Gastrocnemius medialis (tissue), 4 donors: Measurements from ENCODE around the gene EPB41L5. TPM values are rescaled to one million over a fixed set of nuclear protein-coding genes. Genes with fewer than 3 reads are reported as not detected.
A peak's percentile ranks its signal among the peaks of the same experiment; 100 is the strongest.
"Not testable (repeated sequence)": the region's sequence is repeated elsewhere in the genome, so short reads cannot be mapped to it uniquely, and the experiment has no call there.

ENCODE experiments used
- ATAC-seq, 2 donors: fragments of 150-250 bp; one replicate each; pipeline ENCODE4 v1.9.1; 2016
- DNase-seq, 2 donors: peaks; one replicate each; pipeline ENCODE4 v3.0.0-alpha.2; 2019
- H3K27ac ChIP-seq, 4 donors: fragments of 200-600 bp; sonication (generic); 1 replicate in 1 of 4; 2 replicates in 3 of 4; pipeline ENCODE4 v1.5.1; 2016 to 2018; ENCODE audit warnings: mild to moderate bottlenecking in 2 of 4, moderate library complexity in 1 of 4
- H3K27me3 ChIP-seq, 3 donors: fragments of 200-600 bp; sonication (generic) in 2 of 3; 1 replicate in 1 of 3; 2 replicates in 2 of 3; pipeline versions ENCODE4 v1.5.1 to v1.6.0; 2016 to 2019; ENCODE audit warnings: mild to moderate bottlenecking in 1 of 3, moderate library complexity in 1 of 3
- H3K36me3 ChIP-seq, 2 donors: fragments of 200-600 bp; sonication (generic) in 1 of 2; one replicate each; pipeline ENCODE4 v1.5.1; 2017 to 2018
- H3K4me1 ChIP-seq, 2 donors: fragments of 200-600 bp; sonication (generic) in 1 of 2; one replicate each; pipeline ENCODE4 v1.5.1; 2016 to 2017; ENCODE audit warnings: mild to moderate bottlenecking in 2 of 2
- H3K4me3 ChIP-seq, 4 donors: fragments of 200-600 bp; sonication (generic) in 3 of 4; 1 replicate in 1 of 4; 2 replicates in 3 of 4; pipeline ENCODE4 v1.5.1; 2016 to 2019; ENCODE audit warnings: mild to moderate bottlenecking in 2 of 4
- H3K9me3 ChIP-seq, 3 donors: fragments of 200-600 bp; sonication (generic) in 2 of 3; 1 replicate in 1 of 3; 2 replicates in 2 of 3; pipeline ENCODE4 v1.5.1; 2016 to 2019
- CTCF ChIP-seq, 5 experiments: fragments of 450-650 bp in 3 of 5; fragments of 200-600 bp in 2 of 5; sonication (generic) in 2 of 5; IDR thresholded peaks in 4 of 5; conservative IDR thresholded peaks in 1 of 5; 1 replicate in 4 of 5; 2 replicates in 1 of 5; pipeline ENCODE4 v1.5.1; 2016 to 2019; ENCODE audit warnings: antibody characterized with exemption in 5 of 5, mild to moderate bottlenecking in 3 of 5, moderate library complexity in 3 of 5
- POLR2A ChIP-seq, 2 donors: fragments of 450-650 bp; IDR thresholded peaks; one replicate each; pipeline ENCODE4 v1.6.1; 2017; ENCODE audit warnings: antibody characterized with exemption in 2 of 2, mild to moderate bottlenecking in 2 of 2, moderate library complexity in 2 of 2
- in situ Hi-C, 4 donors: fragments of 200-750 bp; cut with MboI; loops; one replicate each; pipeline versions ENCODE4 v1.15.0 to v1.8.0; 2017; ENCODE audit warnings: low sequenced_read_pairs in 4 of 4
- intact Hi-C: fragments of 100-400 bp; cut with DNase I; formaldehyde crosslinking; loops from one replicate; pipeline ENCODE4 v1.15.1; 2023; ENCODE audit warnings: low total_unique reads
- total RNA-seq, 4 donors: library from RNA; depleted of rRNA; stranded (reverse); fragments of >200 nt; gene quantifications; one replicate each; pipeline versions ENCODE4 v1.1.0 to v1.2.3, GENCODE V29; 2016

EPB41L5 gene
- total RNA-seq, 4 donors from 2014 or later = 8.3 to 41.1 (median 12.7) TPM

- Histone ChIP-seq H3K36me3 (no peaks in the 10 kb centered on the region), H3K9me3 (no peaks in the 10 kb centered on the region), H3K27me3 (no peaks in the 10 kb centered on the region), H3K4me1 (peaks cover 9 to 24% of the 10 kb centered on the region in 2 donors), H3K27ac (peak overlapping the region in 2 of 4 donors; percentile 3 to 21), H3K4me3 (no peak overlapping the region)
- in situ Hi-C loops = no loop called here
- no peak for TF ChIP-seq CTCF (IDR thresholded peaks at IDR 0.05 in 4 of 5, conservative IDR thresholded peaks at IDR 0.05 in 1 of 5)
- no peak for TF ChIP-seq POLR2A (IDR thresholded peaks at IDR 0.05)
- DNase-seq = no peak
- ATAC-seq = no peak
- intact Hi-C loops = no loop called here
Observed at GRCh38 chr2:120034621-120035020, 21.7 kb downstream of the EPB41L5 start.

DNA sequence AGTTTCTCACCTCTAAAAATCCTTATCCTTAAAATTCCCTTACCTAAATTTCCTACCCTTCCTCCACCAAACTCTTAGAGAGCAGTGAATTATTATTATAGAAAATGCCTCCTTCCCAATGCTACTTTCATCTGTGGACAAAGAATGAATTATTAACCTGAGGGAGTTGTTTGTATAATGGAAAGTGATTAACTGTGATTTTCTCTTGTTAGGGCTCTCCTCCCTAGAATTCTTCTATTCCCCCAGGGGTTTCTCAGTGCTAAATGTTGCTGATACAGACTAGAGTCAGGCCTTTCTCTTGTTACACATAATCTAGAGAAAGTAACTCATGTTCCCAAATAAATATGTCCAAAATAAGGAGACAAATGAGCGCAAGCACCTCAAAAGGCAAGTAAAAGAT is 23.3 kb downstream of the EPB41L5 start:
- H3K9me3 ChIP-seq = no peaks in the 10 kb centered on the region
- no peak overlapping the region for H3K4me3 ChIP-seq
- ATAC-seq (no peak), DNase-seq (no peak)
- in situ Hi-C loops = no loop called here
- no peak overlapping the region for H3K27ac ChIP-seq
- H3K4me1 ChIP-seq = peaks cover 9 to 24% of the 10 kb centered on the region in 2 donors
- H3K36me3 ChIP-seq = no peaks in the 10 kb centered on the region
- intact Hi-C loops = no loop called here
- no peaks in the 10 kb centered on the region for H3K27me3 ChIP-seq
- TF ChIP-seq CTCF (IDR thresholded peaks at IDR 0.05 in 4 of 5, conservative IDR thresholded peaks at IDR 0.05 in 1 of 5) = no peak
- no peak for TF ChIP-seq POLR2A (IDR thresholded peaks at IDR 0.05)

- DNase-seq = no peak
- intact Hi-C loops = no loop called here
Observed at GRCh38 chr2:120037995-120038541, 25.2 kb downstream of the EPB41L5 start.

GRCh38 chr2:120042359-120042758 is 29.5 kb downstream of the EPB41L5 start:
- Histone ChIP-seq H3K4me3 (no peak overlapping the region), H3K9me3 (no peaks in the 10 kb centered on the region), H3K27ac (peak overlapping the region in 1 of 4 donors; percentile 18), H3K36me3 (peaks cover 0 to 5% of the 10 kb centered on the region in 2 donors), H3K4me1 (peaks cover 13 to 23% of the 10 kb centered on the region in 2 donors), H3K27me3 (no peaks in the 10 kb centered on the region)
- TF ChIP-seq CTCF (IDR thresholded peaks at IDR 0.05 in 4 of 5, conservative IDR thresholded peaks at IDR 0.05 in 1 of 5) (no peak), POLR2A (IDR thresholded peaks at IDR 0.05) (no peak)
- in situ Hi-C loops (no loop called here), intact Hi-C loops (no loop called here)
- no peak for ATAC-seq
- no peak for DNase-seq

More at GRCh38 chr2:120037995-120038541, 25.2 kb downstream of the EPB41L5 start:
- Histone ChIP-seq H3K27me3 (no peaks in the 10 kb centered on the region), H3K4me1 (peaks cover 22 to 40% of the 10 kb centered on the region in 2 donors), H3K4me3 (no peak overlapping the region), H3K9me3 (no peaks in the 10 kb centered on the region), H3K36me3 (no peaks in the 10 kb centered on the region), H3K27ac (no peak overlapping the region)
- no peak for ATAC-seq
- TF ChIP-seq CTCF (IDR thresholded peaks at IDR 0.05 in 4 of 5, conservative IDR thresholded peaks at IDR 0.05 in 1 of 5) (no peak), POLR2A (IDR thresholded peaks at IDR 0.05) (no peak)
- in situ Hi-C loops = no loop called here

DNA sequence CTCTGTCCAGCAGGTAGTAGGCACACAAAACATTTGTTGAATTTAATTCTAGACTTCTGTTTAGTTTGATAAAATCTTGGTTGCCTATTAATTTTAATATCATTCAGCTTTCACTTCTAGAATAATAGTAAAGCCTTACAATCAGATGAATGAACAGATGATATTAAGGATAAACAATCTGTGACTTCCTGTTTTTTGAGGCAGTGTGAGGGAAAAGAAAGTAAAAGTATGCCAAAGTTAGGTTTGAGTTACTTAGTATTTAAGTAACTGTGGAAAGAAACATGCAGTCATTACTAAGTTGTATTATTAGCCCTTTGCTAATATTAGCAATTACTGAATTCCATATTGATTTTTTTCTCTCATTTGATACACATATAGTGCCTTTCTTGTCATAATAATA is 31.5 kb downstream of the EPB41L5 start:
- intact Hi-C loops = no loop called here
- no peak overlapping the region for H3K27ac ChIP-seq
- in situ Hi-C loops = no loop called here

DNA sequence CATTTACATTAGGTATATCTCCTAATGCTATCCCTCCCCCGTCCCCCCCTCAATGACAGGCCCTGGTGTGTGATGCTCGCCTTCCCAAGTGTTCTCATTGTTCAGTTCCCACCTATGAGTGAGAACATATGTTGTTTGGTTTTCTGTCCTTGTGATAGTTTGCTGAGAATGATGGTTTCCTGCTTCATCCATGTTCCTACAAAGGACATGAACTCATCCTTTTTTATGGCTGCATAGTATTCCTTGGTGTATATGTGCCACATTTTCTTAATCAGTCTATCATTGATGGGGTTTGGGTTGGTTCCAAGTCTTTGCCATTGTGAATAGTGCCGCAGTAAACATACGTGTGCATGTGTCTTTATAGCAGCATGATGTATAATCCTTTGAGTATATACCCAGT is 32.9 kb downstream of the EPB41L5 start:
- DNase-seq, H3K36me3 ChIP-seq, H3K27me3 ChIP-seq, intact Hi-C loops, H3K27ac ChIP-seq, in situ Hi-C loops, H3K4me3 ChIP-seq, ATAC-seq, H3K9me3 ChIP-seq: not testable (repeated sequence)
- H3K4me1 ChIP-seq = peaks cover 13 to 16% of the 10 kb centered on the region in 2 donors

More for the DNA sequence above, 31.5 kb downstream of the EPB41L5 start:
- H3K4me3 ChIP-seq = no peak overlapping the region
- no peaks in the 10 kb centered on the region for H3K27me3 ChIP-seq
- TF ChIP-seq POLR2A (IDR thresholded peaks at IDR 0.05) (no peak), CTCF (IDR thresholded peaks at IDR 0.05 in 4 of 5, conservative IDR thresholded peaks at IDR 0.05 in 1 of 5) (no peak)
- DNase-seq (no peak), ATAC-seq (no peak)
- no peaks in the 10 kb centered on the region for H3K9me3 ChIP-seq
- peaks cover 0 to 5% of the 10 kb centered on the region in 2 donors for H3K36me3 ChIP-seq
- peaks cover 13 to 16% of the 10 kb centered on the region in 2 donors for H3K4me1 ChIP-seq

DNA sequence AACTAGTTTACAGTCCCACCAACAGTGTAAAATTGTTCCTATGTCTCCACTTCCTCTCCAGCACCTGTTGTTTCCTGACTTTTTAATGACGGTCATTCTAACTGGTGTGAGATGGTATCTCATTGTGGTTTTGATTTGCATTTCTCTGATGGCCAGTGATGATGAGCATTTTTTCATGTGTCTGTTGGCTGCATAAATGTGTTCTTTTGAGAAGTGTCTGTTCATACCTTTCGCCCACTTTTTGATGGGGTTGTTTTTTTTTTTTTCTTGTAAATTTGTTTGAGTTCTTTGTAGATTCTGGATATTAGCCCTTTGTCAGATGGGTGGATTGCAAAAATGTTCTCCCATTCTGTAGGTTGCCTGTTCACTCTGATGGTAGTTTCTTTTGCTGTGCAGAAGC is 33.4 kb downstream of the EPB41L5 start:
- H3K27me3 ChIP-seq, H3K9me3 ChIP-seq, intact Hi-C loops, H3K4me3 ChIP-seq, H3K36me3 ChIP-seq, H3K27ac ChIP-seq, ATAC-seq, in situ Hi-C loops, DNase-seq: not testable (repeated sequence)
- peaks cover 13 to 15% of the 10 kb centered on the region in 2 donors for H3K4me1 ChIP-seq
